SKM-1 treated with dmso at 0.1 percent for 144 hours (cell line): Measurements from ENCODE around the gene DMC1.

Source experiments
- DNase-seq: peaks from one replicate; lab custom pipeline; 2025; ENCODE audit not compliant: unreplicated experiment; lab: John Stamatoyannopoulos, UW

DMC1 gene

DNA sequence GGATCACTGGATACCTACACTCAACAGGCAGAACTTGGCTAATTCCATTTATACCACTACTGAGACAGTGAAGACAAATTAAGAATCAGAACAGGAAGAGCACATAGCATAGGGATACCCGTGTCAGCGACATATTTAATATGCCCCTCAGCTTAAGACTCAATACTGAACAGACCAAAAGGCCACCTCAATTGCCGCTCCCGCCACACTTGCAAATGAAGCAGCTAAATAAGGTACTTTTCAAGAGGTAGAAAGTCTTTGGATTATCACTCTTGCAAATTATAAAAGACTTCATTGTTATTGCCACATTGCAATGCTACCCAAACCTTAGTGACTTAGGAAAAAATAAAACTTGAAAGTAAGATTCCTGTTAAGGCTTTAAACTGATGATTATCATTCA, 67.0 kb downstream of the DMC1 start:
- DNase-seq: no peak

DNA sequence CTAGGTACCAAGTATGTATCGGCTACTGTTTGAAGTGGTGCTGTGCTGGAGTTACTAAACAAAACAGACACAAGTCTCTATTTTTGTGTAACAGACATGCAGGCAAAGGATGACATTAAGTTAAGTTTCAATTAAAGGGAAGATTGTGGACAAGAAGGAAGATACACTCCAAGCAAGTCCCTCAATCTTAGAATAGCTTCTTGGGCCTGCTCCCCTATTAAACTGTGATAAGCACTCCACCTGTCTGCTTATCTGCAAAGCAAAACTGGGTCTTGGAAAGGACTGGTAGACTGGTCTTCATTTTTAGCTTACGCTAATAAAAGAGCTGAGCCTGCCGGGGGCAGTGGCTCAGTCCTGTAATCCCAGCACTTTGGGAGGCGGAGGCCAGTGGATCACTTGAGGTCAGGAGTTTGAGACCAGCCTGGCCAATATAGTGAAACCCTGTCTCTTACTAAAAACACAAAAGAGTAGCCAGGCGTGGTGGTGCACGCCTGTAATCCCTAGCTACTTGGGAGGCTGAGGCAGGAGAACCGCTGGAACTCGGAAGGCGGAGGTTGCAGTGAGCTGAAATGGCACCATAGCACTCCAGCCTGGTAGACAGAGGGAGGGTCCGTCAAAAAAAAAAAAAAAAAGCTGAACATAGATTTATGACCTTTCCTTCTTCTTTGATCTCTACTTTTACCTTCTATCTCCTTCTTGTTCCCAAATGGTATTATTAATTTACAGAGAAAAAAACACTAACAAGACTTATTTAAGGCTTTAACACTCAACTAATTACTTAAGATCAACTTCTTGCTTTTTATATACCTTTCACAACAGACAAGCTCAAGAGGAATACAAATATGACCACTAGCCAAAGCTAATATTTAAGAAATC, 67.9 kb downstream of the DMC1 start:
- DNase-seq: no peak

DNA sequence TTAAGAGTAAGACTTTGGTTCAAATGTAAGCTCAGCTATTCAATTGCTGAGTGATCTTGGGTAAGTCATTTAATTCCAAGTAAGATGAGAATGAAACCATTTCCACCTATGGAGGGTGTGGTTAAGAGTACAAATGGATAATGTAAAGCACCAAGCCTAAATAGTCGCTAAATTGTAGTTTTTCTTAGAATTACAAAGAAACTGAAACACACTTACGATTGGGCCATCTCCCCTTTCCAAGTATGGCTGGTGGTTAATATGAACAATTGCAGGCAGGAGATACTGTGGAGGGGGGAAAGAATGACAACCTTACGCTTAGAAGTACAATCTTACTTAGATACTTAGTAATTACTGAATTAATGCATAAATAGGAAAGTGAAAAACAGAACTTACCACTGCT, 72.1 kb downstream of the DMC1 start:
- DNase-seq: no peak

DNA sequence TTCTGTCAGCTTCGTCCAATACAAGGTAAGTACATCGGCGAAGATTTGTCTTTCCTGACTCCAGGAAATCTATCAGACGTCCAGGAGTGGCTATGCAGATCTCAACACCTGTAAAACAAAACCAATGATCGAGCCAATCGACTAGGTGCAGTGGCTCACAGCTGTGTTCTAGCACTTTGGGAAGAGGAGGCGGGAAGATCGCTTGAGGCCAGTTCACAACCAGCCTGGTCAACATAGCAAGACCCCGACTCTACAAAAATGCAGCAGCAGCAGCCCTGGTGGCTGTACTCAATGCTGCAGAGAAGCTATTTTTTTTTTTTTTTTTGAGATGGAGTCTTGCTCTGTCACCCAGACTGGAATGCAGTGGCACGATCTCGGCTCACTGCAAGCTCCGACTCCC, 75.0 kb downstream of the DMC1 start:
- DNase-seq: no peak

DNA sequence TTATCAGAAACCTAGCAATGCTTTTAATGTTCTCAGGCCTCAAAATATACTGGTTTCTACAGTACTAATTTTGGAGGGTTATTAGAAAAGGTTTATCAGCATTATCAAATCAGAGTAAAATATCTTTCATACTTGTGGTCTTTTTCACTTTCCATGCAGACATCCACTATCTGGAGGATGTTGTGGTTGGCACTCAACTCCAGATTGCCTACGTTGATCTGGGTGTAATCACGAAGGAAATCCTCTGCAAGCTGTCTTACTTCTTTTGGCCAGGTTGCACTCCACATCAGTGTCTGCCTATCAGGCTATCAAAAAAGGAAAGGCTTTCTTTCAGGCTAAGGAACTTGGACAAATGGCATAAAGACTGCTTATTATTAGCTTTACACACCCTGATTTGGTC, 75.5 kb downstream of the DMC1 start:
- no peak for DNase-seq

DNA sequence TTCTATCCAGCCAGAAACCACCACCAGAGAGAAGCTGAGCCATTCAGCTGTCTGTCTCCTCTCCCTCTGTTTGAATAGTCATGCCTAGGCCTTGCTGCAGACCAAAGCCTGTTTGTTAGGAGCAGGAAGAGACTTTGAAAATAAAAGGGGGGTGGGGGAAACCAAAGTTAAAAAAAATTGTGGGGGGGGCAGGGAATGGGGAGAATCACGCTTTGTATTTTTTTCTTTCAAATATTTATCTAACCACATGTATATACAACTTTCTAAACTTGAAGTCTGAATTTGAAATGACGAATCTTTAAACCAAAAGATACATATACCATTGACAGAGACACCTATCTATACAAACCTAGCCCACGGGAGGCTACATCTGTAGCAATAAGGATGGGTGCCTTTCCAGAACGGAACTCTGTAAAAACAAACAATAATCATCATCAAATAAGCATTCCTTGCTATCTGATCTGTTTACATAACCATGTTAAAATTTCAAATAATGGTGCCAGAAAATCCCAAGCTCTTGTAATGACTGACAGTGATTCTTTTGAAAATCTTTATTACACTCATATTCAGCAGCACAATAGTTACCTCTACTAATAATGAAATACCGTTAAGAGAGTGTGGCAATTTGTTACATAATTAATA, 78.2 kb downstream of the DMC1 start:
- no peak for DNase-seq

DNA sequence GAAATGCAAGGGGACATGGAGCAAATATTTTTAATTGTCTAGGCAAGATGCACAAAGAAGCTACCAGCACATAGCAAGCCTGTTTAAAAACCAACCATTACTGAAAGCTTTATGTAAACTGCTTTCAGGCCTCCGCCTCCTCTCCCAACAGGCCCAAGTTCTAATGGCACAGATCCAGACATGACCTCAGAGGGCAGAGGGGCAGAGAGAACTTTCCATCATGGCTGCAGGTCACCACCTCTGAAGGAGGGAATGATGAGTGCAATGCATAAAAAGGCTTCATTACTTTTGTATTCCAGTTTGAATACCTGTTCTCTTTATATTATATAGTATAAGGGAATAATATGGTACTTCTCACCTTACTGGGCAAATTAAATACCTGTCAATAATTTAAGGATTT, 79.1 kb downstream of the DMC1 start:
- no peak for DNase-seq

DNA sequence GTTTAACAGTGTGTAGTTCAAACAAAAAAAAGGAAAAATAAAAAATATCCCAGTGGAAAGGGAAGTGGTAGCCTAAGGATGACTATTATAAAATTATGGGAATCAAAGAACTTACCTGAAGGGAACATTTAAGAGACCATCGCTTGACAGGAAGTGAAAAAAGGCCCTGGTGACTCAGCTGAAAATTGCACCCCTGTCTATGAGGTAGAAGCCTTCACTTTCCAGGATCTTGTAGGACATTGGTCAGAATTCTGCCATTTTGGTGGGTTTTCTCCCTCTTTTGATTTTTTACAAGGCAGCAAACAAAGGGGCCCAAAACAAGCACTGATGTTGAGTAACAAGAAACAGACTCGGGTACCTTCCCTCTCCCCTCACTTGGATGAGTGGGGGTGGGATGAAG, 79.5 kb downstream of the DMC1 start:
- DNase-seq: no peak

DNA sequence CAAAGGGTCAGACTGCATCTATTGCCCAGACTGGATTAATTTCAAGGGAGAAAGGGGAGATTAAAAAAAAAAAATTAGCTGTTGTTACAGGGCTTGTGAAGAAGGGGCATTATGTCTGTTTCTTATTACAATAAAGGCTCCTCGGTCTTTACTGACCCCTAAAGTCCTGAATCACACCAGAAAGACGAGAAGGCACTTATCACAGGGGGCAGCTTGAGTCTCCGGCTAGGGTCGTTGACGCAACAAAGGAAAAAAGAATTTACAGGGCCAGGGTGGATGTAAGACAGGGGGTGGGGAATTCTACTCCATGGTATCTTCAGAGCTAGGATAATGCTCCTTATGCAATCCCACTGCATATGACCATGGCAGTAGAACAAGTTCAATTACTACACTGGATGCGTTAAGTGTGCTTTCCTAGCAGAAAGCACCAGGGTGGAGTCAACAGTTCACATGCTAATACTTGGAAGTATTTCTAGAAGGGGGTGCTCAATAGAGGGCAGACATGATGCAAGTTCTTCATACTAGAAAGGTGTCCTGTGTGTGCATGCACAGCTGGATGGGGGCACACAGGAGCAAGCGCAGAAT, 80.3 kb downstream of the DMC1 start:
- no peak for DNase-seq

DNA sequence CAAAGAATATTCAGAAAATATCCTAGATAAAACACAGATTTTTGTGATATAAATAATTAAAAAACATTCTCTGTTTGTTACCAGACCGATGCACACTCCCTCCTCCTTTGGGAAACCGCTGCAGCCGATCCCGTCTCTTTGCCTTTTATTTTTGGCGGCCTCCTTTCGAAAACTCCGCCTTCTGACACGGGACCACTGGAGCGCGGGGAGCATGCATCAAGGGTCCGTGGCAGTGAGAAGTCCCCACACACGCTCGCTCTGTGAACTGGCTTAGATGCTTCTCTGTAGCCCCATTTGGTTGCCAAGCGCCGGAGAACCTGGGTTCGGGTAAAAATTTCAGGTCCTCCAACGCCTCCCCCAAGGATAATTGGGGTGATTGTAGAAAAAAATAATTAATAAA, 80.8 kb downstream of the DMC1 start:
- DNase-seq: no peak

DNA sequence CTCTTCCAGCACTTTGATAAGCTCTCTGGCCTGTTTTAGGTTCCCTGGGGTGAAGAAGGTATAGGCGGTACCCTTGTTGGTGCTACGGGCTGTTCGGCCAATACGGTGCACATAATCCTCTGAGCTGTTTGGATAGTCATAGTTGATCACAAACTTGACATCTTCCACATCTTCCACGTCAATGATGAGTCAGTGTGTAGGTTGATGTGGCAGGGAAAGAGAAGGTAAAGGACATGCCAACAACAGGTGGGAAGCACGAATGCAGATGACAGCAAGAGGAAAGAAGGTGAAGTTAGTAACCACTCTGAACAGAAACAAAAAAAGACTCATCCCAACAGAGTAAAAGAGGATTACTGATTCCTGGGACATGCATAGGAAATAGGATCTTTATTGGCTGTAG, 82.0 kb downstream of the DMC1 start:
- no peak for DNase-seq

DNA sequence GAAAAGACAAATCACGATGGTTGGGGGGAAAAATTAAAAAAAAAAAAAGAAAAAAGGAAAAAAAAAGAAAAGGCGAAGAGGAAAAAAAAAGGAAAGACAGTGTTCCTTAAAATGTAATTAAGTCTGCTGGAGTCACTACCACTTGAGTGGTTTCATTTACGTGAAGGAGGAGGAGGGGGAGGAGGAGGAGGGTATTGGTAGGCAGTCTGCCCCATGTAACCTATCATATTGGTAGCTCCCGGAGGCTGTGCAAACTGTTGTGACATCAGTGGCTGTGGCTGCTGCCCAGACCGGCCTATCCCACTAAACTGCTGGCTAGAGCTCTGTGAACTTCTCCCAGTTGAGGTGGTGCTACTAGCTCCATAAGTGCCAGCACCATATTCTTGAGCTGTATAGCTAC, 84.2 kb downstream of the DMC1 start:
- DNase-seq: no peak

DNA sequence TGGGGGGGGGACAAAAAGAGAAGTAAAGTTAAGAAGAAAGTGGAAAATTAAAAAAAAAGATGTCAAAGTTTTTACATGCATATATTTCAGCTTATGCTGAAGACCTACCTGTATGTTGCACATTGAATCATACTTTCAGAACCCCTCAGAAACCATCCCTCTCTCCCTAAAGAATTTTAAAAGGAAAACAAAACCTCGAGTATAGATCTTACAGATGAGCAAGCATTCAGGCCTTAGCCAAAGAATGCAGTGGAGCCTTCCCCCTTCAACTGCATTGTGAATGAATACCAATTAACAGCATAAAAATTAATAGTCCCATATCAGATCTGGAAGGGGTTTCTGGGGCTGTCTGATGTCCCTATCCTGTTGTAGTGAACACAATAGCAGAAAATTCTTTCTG, 85.7 kb downstream of the DMC1 start:
- DNase-seq: no peak

DNA sequence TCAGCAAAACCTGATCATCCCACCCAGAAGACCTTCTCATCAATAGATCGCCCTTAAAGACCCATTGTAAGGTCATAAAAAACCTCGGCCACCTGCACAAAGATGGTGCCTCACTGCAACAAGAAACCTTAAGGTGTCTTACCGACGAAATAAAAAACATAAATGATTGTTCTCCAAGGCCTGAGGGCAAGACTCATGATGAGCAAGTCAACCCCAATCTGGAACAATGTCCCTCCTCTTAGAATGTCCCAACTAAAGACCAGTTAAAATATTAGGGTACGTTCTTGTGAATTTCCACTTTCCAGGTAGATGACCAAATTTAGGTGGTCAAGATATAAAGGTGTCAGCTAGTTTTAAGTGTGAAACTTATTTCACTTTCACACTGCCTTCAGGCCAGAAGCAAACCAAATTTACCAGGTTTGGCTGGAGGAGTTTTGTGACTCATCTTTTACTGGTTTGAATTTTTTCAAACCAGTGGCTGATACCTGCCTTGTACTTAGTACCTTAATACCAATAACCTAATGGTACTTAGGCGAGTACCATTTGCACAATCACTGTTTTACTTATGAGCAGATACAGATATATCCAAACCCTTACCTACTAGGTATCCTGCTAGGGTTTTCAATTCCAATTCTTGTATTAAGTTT, 87.2 kb downstream of the DMC1 start:
- DNase-seq: no peak

DNA sequence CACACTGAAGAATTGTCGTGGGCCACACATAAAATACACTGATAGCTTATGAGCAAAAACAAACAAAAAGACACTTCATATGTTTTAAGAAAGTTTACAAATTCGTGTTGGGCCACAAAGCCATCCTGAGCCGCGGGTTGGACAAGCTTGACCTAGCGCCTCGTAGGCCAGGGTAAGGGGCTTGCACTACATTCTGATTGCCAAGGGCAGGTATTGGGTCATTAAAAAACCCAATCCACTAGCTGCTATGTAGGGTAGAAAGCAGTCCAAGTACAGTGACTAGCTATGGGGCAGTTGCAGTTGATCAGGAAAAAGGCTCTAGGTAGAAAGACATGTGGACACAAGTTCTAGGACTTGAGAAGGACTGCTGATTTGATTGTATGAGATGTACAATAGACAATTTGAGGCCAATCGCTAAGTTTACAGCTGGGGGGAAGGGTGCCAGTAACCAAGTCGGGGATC, 88.1 kb downstream of the DMC1 start:
- DNase-seq: no peak

DNA sequence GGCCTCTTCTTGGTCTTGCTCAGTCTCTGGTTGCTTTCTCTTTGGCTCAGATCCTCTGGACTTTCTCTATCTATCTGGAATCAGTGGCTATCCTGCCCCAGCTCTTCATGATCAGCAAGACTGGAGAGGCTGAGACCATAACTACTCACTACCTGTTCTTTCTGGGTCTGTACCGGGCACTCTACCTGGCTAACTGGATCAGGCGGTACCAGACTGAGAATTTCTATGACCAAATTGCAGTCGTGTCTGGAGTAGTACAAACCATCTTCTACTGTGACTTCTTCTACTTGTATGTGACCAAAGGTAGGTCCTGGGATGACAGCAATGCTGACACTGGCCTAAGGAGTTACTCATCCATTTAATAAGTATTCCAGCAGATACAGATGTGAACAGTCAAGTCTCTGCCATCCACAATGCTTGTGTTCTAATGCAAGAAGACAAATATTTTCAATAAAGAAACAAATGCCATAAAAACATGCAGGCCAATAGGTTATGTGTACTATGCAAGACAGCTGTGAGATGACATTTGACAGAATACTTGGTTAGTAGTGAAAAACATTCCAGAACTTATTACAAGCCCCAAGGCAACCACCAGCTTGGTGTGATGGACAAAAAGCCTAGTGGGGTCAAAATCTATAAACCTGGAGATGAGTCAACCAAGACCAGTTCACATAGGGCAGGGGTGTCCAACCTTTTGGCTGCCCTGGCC, 88.7 kb downstream of the DMC1 start:
- no peak for DNase-seq

DNA sequence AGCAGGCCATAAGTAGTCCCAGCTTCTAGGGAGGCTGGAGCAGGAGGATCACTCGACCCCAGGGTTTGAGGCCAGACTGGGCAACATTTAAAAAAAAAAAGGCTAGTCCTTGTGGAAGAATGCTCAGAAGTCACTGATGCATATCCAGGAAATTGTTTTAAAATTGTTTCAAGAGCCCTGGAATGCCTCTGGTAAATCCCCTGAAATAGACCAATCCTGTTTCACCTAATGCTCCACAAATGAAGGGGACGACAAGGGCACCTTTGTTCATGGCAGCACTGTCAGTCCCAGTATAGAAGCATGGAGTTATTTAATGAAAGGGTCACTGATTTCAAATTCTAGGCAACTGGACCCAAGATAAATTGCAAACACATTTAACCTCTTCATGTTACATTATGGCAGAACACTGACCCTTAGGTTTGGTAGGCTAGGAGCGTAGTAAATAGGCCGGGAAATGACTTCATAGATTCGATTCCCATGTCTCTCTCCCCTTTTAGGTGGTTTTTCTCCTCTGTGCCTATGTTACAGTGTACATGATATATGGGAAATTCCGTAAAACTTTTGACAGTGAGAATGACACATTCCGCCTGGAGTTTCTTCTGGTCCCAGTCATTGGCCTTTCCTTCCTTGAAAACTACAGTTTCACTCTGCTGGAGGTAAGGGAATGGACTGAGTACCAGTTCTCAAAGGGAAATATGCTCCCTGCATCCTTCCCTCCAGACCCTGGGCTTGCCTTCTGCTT, 90.7 kb downstream of the DMC1 start:
- DNase-seq: no peak

DNA sequence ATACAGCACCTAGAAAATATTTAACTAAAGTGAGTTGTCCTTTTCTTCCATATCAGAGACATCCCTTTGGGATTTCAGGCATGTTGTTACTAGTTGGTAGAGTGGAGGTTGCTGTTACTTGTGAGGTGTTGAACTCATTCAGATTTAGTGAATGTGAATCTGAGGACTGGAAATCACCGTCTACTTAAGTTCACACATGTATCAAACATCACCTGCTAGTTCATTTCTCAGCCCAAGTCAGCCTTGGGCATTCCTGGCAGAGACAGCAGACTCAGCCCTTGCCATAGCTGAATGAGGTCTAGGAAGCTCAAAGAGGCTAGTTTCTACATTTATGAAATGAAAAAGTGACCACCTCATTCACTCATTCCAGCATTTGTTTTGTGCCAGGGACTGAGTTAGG, 92.4 kb downstream of the DMC1 start:
- DNase-seq: no peak

DNA sequence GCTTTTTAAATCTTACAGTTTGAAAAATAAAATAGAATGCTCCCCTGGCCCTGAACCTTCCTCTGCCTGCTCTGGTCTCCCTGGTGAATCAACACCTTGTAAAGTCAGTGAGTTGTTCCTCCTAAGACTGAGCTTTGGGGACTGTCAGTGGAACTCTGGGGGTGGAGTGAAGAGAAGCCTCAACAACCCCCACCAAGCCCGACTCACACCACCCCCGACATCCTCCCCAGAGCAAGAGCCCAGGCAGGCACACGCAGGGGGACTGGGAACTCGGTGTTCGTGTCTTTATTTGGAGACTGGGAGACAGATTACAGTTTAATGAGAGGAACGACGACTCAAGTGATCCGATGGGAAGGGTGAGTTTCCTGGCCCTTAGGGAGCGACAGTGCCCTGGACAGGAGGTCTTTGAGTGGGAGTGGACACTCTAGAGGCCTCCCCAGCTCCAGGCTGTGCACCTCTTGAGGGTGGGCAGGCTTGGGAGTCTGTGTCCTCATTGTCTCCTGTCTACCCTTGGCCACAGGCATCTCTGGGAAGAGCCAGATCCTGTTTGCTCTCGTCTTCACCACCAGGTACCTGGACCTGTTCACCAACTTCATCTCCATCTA, 95.9 kb downstream of the DMC1 start:
- DNase-seq: no peak

DNA sequence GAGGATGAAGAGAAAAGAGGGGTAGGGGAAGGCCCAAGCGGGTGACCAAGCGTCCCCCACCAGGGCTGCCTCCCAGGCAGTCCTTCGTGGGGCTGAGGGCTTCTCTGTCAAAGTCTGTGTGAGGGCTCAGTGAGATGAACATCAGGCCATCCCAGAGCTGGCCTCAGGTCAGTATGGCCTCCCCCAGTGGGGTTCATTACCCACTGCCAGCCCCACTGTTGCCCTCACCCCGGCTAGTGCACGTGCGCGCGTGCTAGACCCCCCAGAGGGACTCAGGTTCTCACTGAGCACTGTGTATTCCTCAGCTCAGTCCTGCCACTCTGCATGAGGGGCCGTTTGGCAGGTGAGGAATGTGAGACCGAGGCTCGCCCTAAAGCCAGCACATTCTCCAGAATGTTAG, 98.7 kb downstream of the DMC1 start:
- no peak for DNase-seq
